IPS DF 6.9 (cell line): Measurements from ENCODE around the gene ZDHHC21.

Experiments used
- DNase-seq: peaks from one replicate; pipeline ENCODE4 v3.0.0-alpha.2; 2013; ENCODE audit warnings: low read depth, low spot score
- H3K27ac ChIP-seq: one replicate; pipeline ENCODE4 v1.5.1; 2013; ENCODE audit warnings: low read length, control low read depth
- H3K27me3 ChIP-seq: 2 replicates; pipeline ENCODE4 v1.6.1; 2013; ENCODE audit warnings: mild to moderate bottlenecking, low read length; ENCODE audit not compliant: control insufficient read depth, insufficient read depth
- H3K36me3 ChIP-seq: 2 replicates; pipeline ENCODE4 v1.6.1; 2013; ENCODE audit warnings: low read length; ENCODE audit not compliant: control insufficient read depth, insufficient read depth
- H3K4me1 ChIP-seq: 2 replicates; pipeline ENCODE4 v1.6.1; 2013; ENCODE audit warnings: low read length; ENCODE audit not compliant: control insufficient read depth, insufficient read depth
- H3K4me3 ChIP-seq: 2 replicates; pipeline ENCODE4 v1.5.1; 2013; ENCODE audit warnings: mild to moderate bottlenecking, low read length
- H3K9me3 ChIP-seq: 2 replicates; pipeline ENCODE4 v1.6.1; 2013; ENCODE audit warnings: low read length, inconsistent platforms; ENCODE audit not compliant: control insufficient read depth, insufficient read depth
- WGBS: extraction: QIAGEN DNeasy Blood & Tissue Kit; methylation state at CpG from one replicate; pipeline ENCODE4 v1.1.7; 2013; ENCODE audit warnings: mixed read lengths, missing lambda C conversion rate; ENCODE audit not compliant: insufficient read length, insufficient coverage; 5-methylcytosine and 5-hydroxymethylcytosine counted together

The ZDHHC21 gene

GRCh38 chr9:14713187-14713767 is 20.0 kb upstream of the ZDHHC21 start:
- no peaks in the 10 kb centered on the region for H3K4me1 ChIP-seq
- DNase-seq = no peak

GRCh38 chr9:14710804-14711203 is 17.6 kb upstream of the ZDHHC21 start:
- no peak for DNase-seq
- Histone ChIP-seq H3K27ac (no peak overlapping the region), H3K4me3 (no peak overlapping the region), H3K9me3 (no peaks in the 10 kb centered on the region), H3K27me3 (no peaks in the 10 kb centered on the region), H3K36me3 (no peaks in the 10 kb centered on the region), H3K4me1 (no peaks in the 10 kb centered on the region)

More at GRCh38 chr9:14713187-14713767, 20.0 kb upstream of the ZDHHC21 start:
- H3K27me3 ChIP-seq = no peaks in the 10 kb centered on the region
- H3K27ac ChIP-seq = no peak overlapping the region
- WGBS = no CpG with 5 or more reads among the region's 3 CpGs
- no peak overlapping the region for H3K4me3 ChIP-seq
- H3K9me3 ChIP-seq = no peaks in the 10 kb centered on the region
- no peaks in the 10 kb centered on the region for H3K36me3 ChIP-seq

- WGBS = no CpG with 5 or more reads among the region's 5 CpGs
- Histone ChIP-seq H3K4me3 (no peak overlapping the region), H3K9me3 (no peaks in the 10 kb centered on the region), H3K27me3 (no peaks in the 10 kb centered on the region), H3K36me3 (no peaks in the 10 kb centered on the region), H3K27ac (no peak overlapping the region), H3K4me1 (0 out of 2 replicates have a peak, but pooled peaks cover 2% of the 10 kb centered on the region)
- DNase-seq = no peak
Observed at GRCh38 chr9:14706530-14707140, 13.4 kb upstream of the ZDHHC21 start.

GRCh38 chr9:14705079-14705478 is 11.8 kb upstream of the ZDHHC21 start:
- 0 out of 2 replicates have a peak, but pooled peaks cover 2% of the 10 kb centered on the region for H3K4me1 ChIP-seq
- no peak overlapping the region for H3K27ac ChIP-seq
- H3K36me3 ChIP-seq = no peaks in the 10 kb centered on the region
- no peak overlapping the region for H3K4me3 ChIP-seq
- no peak for DNase-seq
- H3K9me3 ChIP-seq = no peaks in the 10 kb centered on the region
- no peaks in the 10 kb centered on the region for H3K27me3 ChIP-seq

GRCh38 chr9:14704281-14704680 is 11.0 kb upstream of the ZDHHC21 start:
- H3K4me3 ChIP-seq = no peak overlapping the region
- no peak overlapping the region for H3K27ac ChIP-seq
- H3K9me3 ChIP-seq = no peaks in the 10 kb centered on the region
- DNase-seq = no peak
- H3K4me1 ChIP-seq = 0 out of 2 replicates have a peak, but pooled peaks cover 2% of the 10 kb centered on the region
- H3K27me3 ChIP-seq = no peaks in the 10 kb centered on the region
- no CpG with 5 or more reads among the region's 3 CpGs for WGBS
- H3K36me3 ChIP-seq = no peaks in the 10 kb centered on the region

GRCh38 chr9:14702200-14702720 is 9.0 kb upstream of the ZDHHC21 start:
- Histone ChIP-seq H3K4me1 (0 out of 2 replicates have a peak, but pooled peaks cover 2% of the 10 kb centered on the region), H3K9me3 (no peaks in the 10 kb centered on the region), H3K4me3 (no peak overlapping the region), H3K27ac (no peak overlapping the region), H3K27me3 (no peaks in the 10 kb centered on the region), H3K36me3 (no peaks in the 10 kb centered on the region)
- WGBS = no CpG with 5 or more reads among the region's 4 CpGs
- no peak for DNase-seq

- peaks cover 1% of the 10 kb centered on the region; the same call in 1 of the 2 replicates for H3K4me1 ChIP-seq
- no peaks in the 10 kb centered on the region for H3K27me3 ChIP-seq
- peak overlapping the region; percentile 81 for H3K4me3 ChIP-seq
- H3K27ac ChIP-seq = no peak overlapping the region
- no peaks in the 10 kb centered on the region for H3K36me3 ChIP-seq
- no peak for DNase-seq
- WGBS = no CpG with 5 or more reads among the region's 35 CpGs
- H3K9me3 ChIP-seq = no peaks in the 10 kb centered on the region
Observed at GRCh38 chr9:14692470-14693250, 572 bp downstream of the ZDHHC21 start.

GRCh38 chr9:14690948-14691730 is 2.1 kb downstream of the ZDHHC21 start:
- no peak for DNase-seq
- no CpG with 5 or more reads among the region's 7 CpGs for WGBS

GRCh38 chr9:14687042-14687719 is 6.1 kb downstream of the ZDHHC21 start:
- peaks cover 4% of the 10 kb centered on the region; the same call in 1 of the 2 replicates for H3K36me3 ChIP-seq
- no peaks in the 10 kb centered on the region for H3K27me3 ChIP-seq
- H3K9me3 ChIP-seq = no peaks in the 10 kb centered on the region
- no peak for DNase-seq
- no peaks in the 10 kb centered on the region for H3K4me1 ChIP-seq
- H3K4me3 ChIP-seq = no peak overlapping the region
- no CpG with 5 or more reads among the region's 12 CpGs for WGBS
- no peak overlapping the region for H3K27ac ChIP-seq

More at GRCh38 chr9:14690948-14691730, 2.1 kb downstream of the ZDHHC21 start:
- Histone ChIP-seq H3K27me3 (no peaks in the 10 kb centered on the region), H3K36me3 (peaks cover 4% of the 10 kb centered on the region; the same call in 1 of the 2 replicates), H3K27ac (no peak overlapping the region), H3K9me3 (no peaks in the 10 kb centered on the region), H3K4me3 (no peak overlapping the region), H3K4me1 (peaks cover 1% of the 10 kb centered on the region; the same call in 1 of the 2 replicates)
